Upper lobe of right lung (tissue), 1 donor: ENCODE measurements around the gene WFDC12. TPM values are rescaled to one million over a fixed set of nuclear protein-coding genes. Genes with fewer than 3 reads are reported as not detected.

Experiments used
- ATAC-seq: fragments of 200-7000 bp; cut with Tn5 transposase; one replicate; pipeline ENCODE4 v1.9.1; 2020; ENCODE audit warnings: mild to moderate bottlenecking, moderate library complexity
- DNase-seq: peaks from one replicate; pipeline ENCODE4 v3.0.0-alpha.2; 2020
- H3K27ac ChIP-seq: fragments of 200-600 bp; one replicate; pipeline ENCODE4 v1.8.0; 2022
- H3K27me3 ChIP-seq: fragments of 200-600 bp; one replicate; pipeline ENCODE4 v1.8.0; 2022; ENCODE audit warnings: mild to moderate bottlenecking
- H3K36me3 ChIP-seq: fragments of 200-600 bp; one replicate; pipeline ENCODE4 v1.8.0; 2022
- H3K4me1 ChIP-seq: fragments of 200-600 bp; one replicate; pipeline ENCODE4 v1.8.0; 2022
- H3K4me3 ChIP-seq: fragments of 200-600 bp; one replicate; pipeline ENCODE4 v1.8.0; 2022; ENCODE audit warnings: mild to moderate bottlenecking
- H3K9me3 ChIP-seq: fragments of 200-600 bp; one replicate; pipeline ENCODE4 v1.8.0; 2022
- CTCF ChIP-seq: fragments of 200-600 bp; IDR thresholded peaks from one replicate; pipeline ENCODE4 v1.8.0; 2022; ENCODE audit warnings: antibody characterized with exemption
- intact Hi-C: fragments of 100-400 bp; cut with DNase I; formaldehyde crosslinking; loops from one replicate; pipeline ENCODE4 v1.11.0; 2022
- total RNA-seq: library from RNA; stranded (reverse); fragmentation: NEBNext Ultra II Directional; extraction: Animal tissue kit (Norgen Biotek cat#: 25700); gene quantifications from one replicate; pipeline ENCODE4 v1.2.1, GENCODE V29; 2021
- donor health status: DM: no; HTN: yes; CAD: no; lungs with severe emphysema.

Gene WFDC12
- total RNA-seq, 1 donor from 2014 or later: 1.8 TPM

GRCh38 chr20:45090481-45090880, 33.8 kb downstream of the WFDC12 start:
- no peaks in the 10 kb centered on the region for H3K36me3 ChIP-seq
- intact Hi-C loops: loop anchor here (10.0 kb wide), 1 partner anchor 46 kb away; no protein-coding TSS in a partner anchor
- ATAC-seq (no peak), DNase-seq (no peak)
- H3K27ac ChIP-seq: no peak overlapping the region
- H3K4me3 ChIP-seq: no peak overlapping the region
- H3K4me1 ChIP-seq: peaks cover 7% of the 10 kb centered on the region
- TF ChIP-seq CTCF: no peak
- no peaks in the 10 kb centered on the region for H3K9me3 ChIP-seq
- no peaks in the 10 kb centered on the region for H3K27me3 ChIP-seq

GRCh38 chr20:45088247-45088646, 36.0 kb downstream of the WFDC12 start:
- Histone ChIP-seq H3K4me3 (no peak overlapping the region), H3K4me1 (peaks cover 6% of the 10 kb centered on the region), H3K27ac (no peak overlapping the region), H3K27me3 (no peaks in the 10 kb centered on the region), H3K9me3 (no peaks in the 10 kb centered on the region), H3K36me3 (no peaks in the 10 kb centered on the region)
- TF ChIP-seq CTCF: no peak
- intact Hi-C loops: no loop called here
- DNase-seq: no peak
- ATAC-seq: no peak

- ATAC-seq: no peak
- Histone ChIP-seq H3K9me3 (no peaks in the 10 kb centered on the region), H3K4me3 (no peak overlapping the region), H3K4me1 (peaks cover 6% of the 10 kb centered on the region), H3K27me3 (no peaks in the 10 kb centered on the region), H3K27ac (no peak overlapping the region), H3K36me3 (no peaks in the 10 kb centered on the region)
- intact Hi-C loops: no loop called here
- no peak for TF ChIP-seq CTCF
- DNase-seq: no peak
Observed at GRCh38 chr20:45087814-45088213, 36.5 kb downstream of the WFDC12 start.

GRCh38 chr20:45087097-45087790, 37.0 kb downstream of the WFDC12 start:
- Histone ChIP-seq H3K27me3 (no peaks in the 10 kb centered on the region), H3K36me3 (no peaks in the 10 kb centered on the region), H3K27ac (no peak overlapping the region), H3K4me1 (peaks cover 6% of the 10 kb centered on the region), H3K9me3 (no peaks in the 10 kb centered on the region), H3K4me3 (no peak overlapping the region)
- peak; percentile 91 for ATAC-seq
- DNase-seq: no peak
- intact Hi-C loops: no loop called here
- no peak for TF ChIP-seq CTCF

GRCh38 chr20:45085867-45086266, 38.4 kb downstream of the WFDC12 start:
- Histone ChIP-seq H3K4me3 (no peak overlapping the region), H3K27ac (no peak overlapping the region), H3K4me1 (peaks cover 6% of the 10 kb centered on the region), H3K27me3 (no peaks in the 10 kb centered on the region), H3K9me3 (no peaks in the 10 kb centered on the region), H3K36me3 (no peaks in the 10 kb centered on the region)
- intact Hi-C loops: no loop called here
- no peak for DNase-seq
- no peak for ATAC-seq
- TF ChIP-seq CTCF: no peak

GRCh38 chr20:45085289-45085688, 39.0 kb downstream of the WFDC12 start:
- DNase-seq (no peak), ATAC-seq (no peak)
- intact Hi-C loops: no loop called here
- Histone ChIP-seq H3K9me3 (no peaks in the 10 kb centered on the region), H3K27ac (no peak overlapping the region), H3K4me3 (no peak overlapping the region), H3K4me1 (peaks cover 6% of the 10 kb centered on the region), H3K36me3 (peaks cover 5% of the 10 kb centered on the region), H3K27me3 (no peaks in the 10 kb centered on the region)
- no peak for TF ChIP-seq CTCF
